ENCODE data around the gene KLHL33. TPM values are rescaled to one million over a fixed set of nuclear protein-coding genes. Genes with fewer than 3 reads are reported as not detected.
A peak's percentile ranks its signal among the peaks of the same experiment; 100 is the strongest.

The KLHL33 gene, protein sequence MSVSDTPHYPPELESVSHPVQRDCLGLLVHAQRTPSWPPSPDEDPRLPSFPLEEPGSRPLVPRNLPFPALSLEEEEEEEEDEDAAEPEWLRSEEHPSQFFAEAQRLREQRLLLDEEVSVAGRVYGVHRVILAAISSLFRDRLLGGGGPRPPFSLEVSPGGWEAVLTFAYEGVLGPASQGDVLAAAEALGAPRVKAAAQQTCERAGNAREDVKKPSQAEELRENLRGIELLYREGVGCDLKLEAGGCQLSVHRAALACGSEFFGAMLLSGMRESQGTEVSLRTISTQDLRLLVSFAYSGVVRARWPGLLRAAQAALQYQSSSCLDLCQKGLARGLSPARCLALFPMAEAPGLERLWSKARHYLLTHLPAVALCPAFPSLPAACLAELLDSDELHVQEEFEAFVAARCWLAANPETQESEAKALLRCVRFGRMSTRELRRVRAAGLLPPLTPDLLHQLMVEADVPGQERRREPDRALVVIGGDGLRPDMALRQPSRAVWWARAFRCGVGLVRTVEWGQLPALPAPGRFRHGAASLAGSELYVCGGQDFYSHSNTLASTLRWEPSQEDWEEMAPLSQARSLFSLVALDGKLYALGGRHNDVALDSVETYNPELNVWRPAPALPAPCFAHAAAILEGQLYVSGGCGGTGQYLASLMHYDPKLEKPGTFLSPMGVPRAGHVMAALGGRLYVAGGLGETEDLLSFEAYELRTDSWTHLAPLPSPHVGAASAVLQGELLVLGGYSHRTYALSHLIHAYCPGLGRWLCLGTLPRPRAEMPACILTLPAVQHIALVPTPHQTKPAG
- 0.08 TPM for polyA plus RNA-seq (2012; ENCODE audit: insufficient read depth, insufficient read length, low read depth)

DNA sequence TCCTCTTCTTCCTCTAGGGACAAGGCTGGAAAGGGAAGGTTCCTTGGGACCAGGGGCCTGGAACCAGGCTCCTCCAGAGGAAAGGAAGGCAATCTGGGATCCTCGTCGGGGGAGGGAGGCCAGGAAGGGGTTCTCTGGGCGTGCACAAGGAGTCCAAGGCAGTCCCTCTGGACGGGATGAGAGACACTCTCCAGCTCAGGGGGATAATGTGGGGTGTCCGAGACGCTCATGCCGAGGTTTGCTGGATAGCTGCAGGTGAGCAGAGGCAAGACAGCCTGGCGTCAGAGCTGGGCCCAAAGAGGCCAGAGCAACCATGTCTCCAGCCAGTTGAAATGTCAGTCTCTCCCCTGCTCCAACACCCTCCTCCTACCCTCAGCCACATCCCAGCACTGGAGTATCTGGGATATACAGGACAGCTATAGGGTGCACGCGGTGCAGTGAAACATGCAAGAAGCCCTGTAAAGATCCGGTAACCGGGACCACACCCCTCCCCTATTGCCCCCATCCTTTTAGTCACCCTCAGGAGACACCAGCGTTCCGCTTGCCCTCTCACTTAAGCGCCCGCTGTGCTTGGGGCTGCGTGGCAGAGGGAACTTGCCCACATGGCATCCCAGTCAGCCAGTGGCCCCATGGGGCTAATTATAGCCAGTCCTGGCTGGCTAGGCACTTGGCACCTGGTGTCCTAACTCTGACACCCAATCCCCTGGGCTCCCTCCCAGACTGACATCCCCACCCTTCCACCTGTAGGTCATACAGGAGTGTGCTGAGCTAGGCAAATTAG is at the start of gene KLHL33:
KLHL33 (minus strand) TSS at position 585 of the 781 bp plus-strand sequence; CDS start at position 230, 355 bp downstream.
- Histone ChIP-seq H3K9me3 (no peaks in the 10 kb centered on the region), H3K27me3 (peaks cover 11% of the 10 kb centered on the region; the same call in 1 of the 2 replicates), H3K4me3 (ENCODE audit: low read depth, low read length) (no peak within 1 kb of the TSS), H3K4me1 (no peaks in the 10 kb centered on the region), H3K36me3 (no peaks in the 10 kb centered on the region)
- DNase-seq: no peak
- TF ChIP-seq, protein P1, sequence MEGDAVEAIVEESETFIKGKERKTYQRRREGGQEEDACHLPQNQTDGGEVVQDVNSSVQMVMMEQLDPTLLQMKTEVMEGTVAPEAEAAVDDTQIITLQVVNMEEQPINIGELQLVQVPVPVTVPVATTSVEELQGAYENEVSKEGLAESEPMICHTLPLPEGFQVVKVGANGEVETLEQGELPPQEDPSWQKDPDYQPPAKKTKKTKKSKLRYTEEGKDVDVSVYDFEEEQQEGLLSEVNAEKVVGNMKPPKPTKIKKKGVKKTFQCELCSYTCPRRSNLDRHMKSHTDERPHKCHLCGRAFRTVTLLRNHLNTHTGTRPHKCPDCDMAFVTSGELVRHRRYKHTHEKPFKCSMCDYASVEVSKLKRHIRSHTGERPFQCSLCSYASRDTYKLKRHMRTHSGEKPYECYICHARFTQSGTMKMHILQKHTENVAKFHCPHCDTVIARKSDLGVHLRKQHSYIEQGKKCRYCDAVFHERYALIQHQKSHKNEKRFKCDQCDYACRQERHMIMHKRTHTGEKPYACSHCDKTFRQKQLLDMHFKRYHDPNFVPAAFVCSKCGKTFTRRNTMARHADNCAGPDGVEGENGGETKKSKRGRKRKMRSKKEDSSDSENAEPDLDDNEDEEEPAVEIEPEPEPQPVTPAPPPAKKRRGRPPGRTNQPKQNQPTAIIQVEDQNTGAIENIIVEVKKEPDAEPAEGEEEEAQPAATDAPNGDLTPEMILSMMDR (IDR thresholded peaks at IDR 0.05; ENCODE audit: low read depth, low read length): no peak

DNA sequence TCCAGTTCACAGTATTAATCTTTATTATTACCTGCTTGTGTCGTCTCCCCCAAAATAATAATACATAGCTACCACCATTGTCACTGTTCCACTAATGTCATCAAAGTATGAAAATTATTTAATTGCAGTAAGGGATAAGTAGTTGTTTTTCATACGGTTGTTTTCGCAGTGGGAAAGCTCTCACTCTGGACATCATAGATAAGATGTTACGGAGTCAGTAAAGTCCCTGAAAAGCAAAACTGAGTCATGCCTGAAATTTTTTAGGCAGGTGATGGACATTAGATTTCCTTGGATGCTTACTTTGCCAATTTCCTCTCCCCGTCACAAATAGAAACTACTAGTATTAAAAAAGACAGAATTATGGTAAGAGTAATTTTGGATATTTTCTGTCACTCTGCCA is 46.4 kb upstream of the KLHL33 start:
- no peak for DNase-seq
- Histone ChIP-seq H3K4me3 (ENCODE audit: low read depth, low read length) (no peak overlapping the region), H3K4me1 (0 out of 2 replicates have a peak, but pooled peaks cover 5% of the 10 kb centered on the region), H3K36me3 (peaks cover 8% of the 10 kb centered on the region), H3K9me3 (no peaks in the 10 kb centered on the region), H3K27me3 (peaks cover 8% of the 10 kb centered on the region; the same call in 1 of the 2 replicates)
- TF ChIP-seq, protein P1 (IDR thresholded peaks at IDR 0.05; ENCODE audit: low read depth, low read length): no peak

DNA sequence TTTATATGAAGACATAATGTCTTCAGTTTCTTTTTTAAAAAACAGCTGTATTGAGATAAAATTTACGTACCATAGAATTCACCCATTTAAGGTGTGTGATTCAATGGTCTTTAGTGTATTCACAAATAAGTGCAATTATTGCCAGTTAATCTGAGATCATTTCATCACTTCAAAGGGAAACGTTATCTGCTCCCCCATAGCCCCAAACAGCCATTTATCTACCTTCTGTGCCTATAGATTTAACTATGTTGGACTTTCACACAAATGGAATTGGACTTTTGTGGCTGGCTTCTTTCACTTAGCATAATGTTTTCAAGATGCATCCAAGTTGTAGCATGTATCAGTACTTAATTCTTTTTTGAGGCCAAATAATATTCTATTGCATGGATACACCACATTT is 42.9 kb upstream of the KLHL33 start:
- H3K4me1 ChIP-seq: peaks cover 9% of the 10 kb centered on the region; the same call in 1 of the 2 replicates
- H3K4me3 ChIP-seq (ENCODE audit: low read depth, low read length): no peak overlapping the region
- peaks cover 43% of the 10 kb centered on the region for H3K36me3 ChIP-seq
- H3K9me3 ChIP-seq: no peaks in the 10 kb centered on the region
- TF ChIP-seq, protein P1 (IDR thresholded peaks at IDR 0.05; ENCODE audit: low read depth, low read length): no peak
- H3K27me3 ChIP-seq: peaks cover 5% of the 10 kb centered on the region; the same call in 1 of the 2 replicates
- no peak for DNase-seq

DNA sequence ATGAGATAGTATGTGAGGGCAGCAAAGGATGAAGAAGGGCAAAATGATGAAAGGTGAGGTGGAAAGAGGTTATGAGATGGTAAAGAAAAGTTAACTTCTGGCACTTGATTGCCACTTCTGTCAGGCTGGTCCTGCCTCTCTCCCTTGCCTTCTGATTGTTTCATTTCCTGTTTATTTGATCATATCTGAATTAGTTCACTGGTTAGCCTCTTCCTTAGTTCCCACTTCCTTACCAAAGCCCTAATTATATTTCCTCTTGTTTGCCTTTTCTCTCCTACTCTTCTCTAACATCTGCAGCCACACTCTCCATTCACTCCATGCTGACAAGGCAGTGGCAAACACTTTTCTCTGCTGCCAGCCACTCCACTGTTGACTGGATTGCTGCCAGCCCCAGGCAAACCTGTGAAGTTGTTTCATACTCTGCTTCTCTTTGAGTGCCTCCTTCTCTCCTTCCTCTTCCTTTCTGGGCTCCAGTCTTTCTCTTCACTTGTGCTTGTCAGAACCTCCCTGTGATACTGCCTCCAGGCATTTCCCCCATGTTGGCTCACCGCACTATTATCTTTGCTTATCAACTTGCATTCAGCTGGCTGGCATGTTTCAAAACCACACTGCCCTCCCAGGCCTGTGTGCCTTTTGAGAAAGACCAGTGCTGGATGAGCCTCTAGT is 41.4 kb upstream of the KLHL33 start:
- H3K36me3 ChIP-seq: peaks cover 58% of the 10 kb centered on the region
- H3K4me3 ChIP-seq (ENCODE audit: low read depth, low read length): no peak overlapping the region
- peaks cover 9% of the 10 kb centered on the region; the same call in 1 of the 2 replicates for H3K4me1 ChIP-seq
- peaks cover 1% of the 10 kb centered on the region; the same call in 1 of the 2 replicates for H3K27me3 ChIP-seq
- peak; percentile 49 for DNase-seq
- TF ChIP-seq, protein P1 (IDR thresholded peaks at IDR 0.05; ENCODE audit: low read depth, low read length): no peak
- H3K9me3 ChIP-seq: no peaks in the 10 kb centered on the region

DNA sequence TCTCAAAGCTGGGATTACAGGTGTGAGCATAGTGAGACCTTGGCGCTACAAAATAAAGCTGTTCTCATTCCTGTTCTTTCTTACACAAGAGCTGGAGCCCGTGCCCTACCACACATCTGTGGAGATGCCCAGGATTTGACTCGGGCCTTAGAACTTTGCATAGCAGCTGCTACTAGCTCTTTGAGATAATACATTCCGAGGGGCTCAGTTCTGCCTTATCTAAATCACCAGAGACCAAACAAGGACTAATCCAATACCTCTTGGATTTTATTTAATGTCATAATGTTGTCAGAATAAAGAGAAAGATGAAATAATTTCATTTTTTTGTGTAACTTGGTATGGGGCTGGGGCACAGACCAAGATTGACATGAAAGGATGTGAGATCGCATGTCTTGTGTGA is 40.8 kb upstream of the KLHL33 start:
- Histone ChIP-seq H3K4me1 (peaks cover 9% of the 10 kb centered on the region; the same call in 1 of the 2 replicates), H3K36me3 (peaks cover 64% of the 10 kb centered on the region), H3K27me3 (no peaks in the 10 kb centered on the region), H3K4me3 (ENCODE audit: low read depth, low read length) (no peak overlapping the region), H3K9me3 (no peaks in the 10 kb centered on the region)
- no peak for DNase-seq
- TF ChIP-seq, protein P1 (IDR thresholded peaks at IDR 0.05; ENCODE audit: low read depth, low read length): no peak

Measured in BE2C (cell line).